BE2C (cell line): ENCODE results near the gene SND1.

Source experiments
- DNase-seq: peaks from one replicate; pipeline ENCODE4 v3.0.0-alpha.2; 2020
- H3K27me3 ChIP-seq: fragments of 250-450 bp; sonication (Bioruptor Pico); 2 replicates; pipeline ENCODE4 v1.5.1; 2020; ENCODE audit warnings: mild to moderate bottlenecking
- H3K36me3 ChIP-seq: fragments of 250-450 bp; sonication (Bioruptor Pico); 2 replicates; pipeline ENCODE4 v1.5.1; 2020; ENCODE audit warnings: mild to moderate bottlenecking
- H3K4me1 ChIP-seq: fragments of 250-450 bp; sonication (Bioruptor Pico); 2 replicates; pipeline ENCODE4 v1.5.1; 2020
- H3K4me3 ChIP-seq: 2 replicates; pipeline ENCODE4 v1.5.1; 2011; ENCODE audit warnings: low read depth, low read length
- H3K9me3 ChIP-seq: fragments of 250-450 bp; sonication (Bioruptor Pico); 2 replicates; pipeline ENCODE4 v1.5.1; 2020
- TF ChIP-seq, protein P1 (sequence below): IDR thresholded peaks from 2 replicates; pipeline ENCODE4 v1.5.1; 2012; ENCODE audit warnings: mild to moderate bottlenecking, low read depth, low read length

Gene SND1

DNA sequence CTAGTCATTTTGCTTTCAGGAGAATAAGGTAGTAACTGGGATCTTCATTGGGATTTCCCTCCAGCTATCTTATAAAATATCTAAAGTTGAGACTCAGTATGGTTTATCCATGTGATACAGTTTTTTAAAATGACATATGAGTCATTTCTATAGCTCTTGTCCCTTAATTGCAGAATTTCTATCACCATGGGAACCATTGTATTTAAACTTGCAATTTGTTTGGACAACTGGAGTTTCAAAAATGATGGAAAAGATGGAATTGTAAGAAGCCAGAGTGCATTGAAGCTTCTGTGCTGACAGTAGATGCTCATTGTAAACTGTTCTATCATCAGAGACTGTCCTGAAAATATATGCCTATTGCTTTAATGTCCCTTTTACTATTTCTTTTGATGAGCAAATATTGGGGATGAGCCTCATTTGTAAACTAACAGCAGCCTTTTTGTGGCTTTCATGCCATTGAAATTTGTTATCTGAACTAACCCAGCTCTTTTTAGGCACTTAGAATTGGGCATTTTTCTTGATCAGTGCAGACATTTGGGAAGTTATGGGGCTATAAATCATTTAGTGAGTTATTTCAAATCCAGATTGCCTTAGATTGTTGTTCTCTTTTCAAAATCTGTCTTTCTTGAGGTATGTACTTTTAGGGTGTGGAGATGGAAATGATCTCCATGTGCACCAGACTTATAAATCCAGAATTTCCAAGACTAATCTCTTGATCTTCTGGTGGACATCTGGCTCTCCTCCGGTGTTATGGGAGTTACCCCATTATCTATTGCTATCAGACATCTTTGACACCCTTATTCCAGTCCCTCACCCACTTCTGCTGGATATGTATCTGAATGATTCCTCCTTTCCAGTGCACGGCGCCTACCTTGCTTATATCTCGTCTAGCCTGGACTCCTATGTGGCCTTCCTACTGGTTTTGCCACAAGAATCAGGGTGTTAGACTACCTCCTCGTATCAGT lies 159.0 kb downstream of the SND1 start:
- H3K36me3 ChIP-seq: no peaks in the 10 kb centered on the region
- TF ChIP-seq, protein P1, sequence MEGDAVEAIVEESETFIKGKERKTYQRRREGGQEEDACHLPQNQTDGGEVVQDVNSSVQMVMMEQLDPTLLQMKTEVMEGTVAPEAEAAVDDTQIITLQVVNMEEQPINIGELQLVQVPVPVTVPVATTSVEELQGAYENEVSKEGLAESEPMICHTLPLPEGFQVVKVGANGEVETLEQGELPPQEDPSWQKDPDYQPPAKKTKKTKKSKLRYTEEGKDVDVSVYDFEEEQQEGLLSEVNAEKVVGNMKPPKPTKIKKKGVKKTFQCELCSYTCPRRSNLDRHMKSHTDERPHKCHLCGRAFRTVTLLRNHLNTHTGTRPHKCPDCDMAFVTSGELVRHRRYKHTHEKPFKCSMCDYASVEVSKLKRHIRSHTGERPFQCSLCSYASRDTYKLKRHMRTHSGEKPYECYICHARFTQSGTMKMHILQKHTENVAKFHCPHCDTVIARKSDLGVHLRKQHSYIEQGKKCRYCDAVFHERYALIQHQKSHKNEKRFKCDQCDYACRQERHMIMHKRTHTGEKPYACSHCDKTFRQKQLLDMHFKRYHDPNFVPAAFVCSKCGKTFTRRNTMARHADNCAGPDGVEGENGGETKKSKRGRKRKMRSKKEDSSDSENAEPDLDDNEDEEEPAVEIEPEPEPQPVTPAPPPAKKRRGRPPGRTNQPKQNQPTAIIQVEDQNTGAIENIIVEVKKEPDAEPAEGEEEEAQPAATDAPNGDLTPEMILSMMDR: no peak
- H3K27me3 ChIP-seq: no peaks in the 10 kb centered on the region
- DNase-seq: no peak
- H3K9me3 ChIP-seq: no peaks in the 10 kb centered on the region
- H3K4me3 ChIP-seq: no peak overlapping the region
- H3K4me1 ChIP-seq: peaks cover 23% of the 10 kb centered on the region

DNA sequence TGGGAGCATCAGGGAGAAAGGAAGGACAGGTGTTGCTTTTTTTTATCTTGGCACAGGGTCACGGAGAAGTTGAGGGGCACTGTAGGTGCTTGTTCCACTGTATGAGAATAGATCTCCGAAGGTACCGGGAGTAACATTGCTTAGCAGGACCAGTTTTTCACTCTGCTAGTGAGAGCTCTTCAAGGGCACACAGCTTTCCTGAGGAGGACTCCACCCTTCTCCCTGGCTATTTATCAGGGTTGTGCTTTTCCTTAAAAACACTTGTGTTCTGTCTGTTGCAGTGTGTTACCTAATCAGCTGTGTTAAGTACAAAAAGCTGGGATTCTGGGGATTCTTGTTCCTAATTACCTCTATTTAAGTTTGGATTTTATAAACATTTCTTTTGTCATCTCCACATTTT lies 160.5 kb downstream of the SND1 start:
- no peaks in the 10 kb centered on the region for H3K9me3 ChIP-seq
- TF ChIP-seq, protein P1: no peak
- no peaks in the 10 kb centered on the region for H3K36me3 ChIP-seq
- H3K4me1 ChIP-seq: peaks cover 23% of the 10 kb centered on the region
- H3K27me3 ChIP-seq: no peaks in the 10 kb centered on the region
- no peak for DNase-seq
- no peak overlapping the region for H3K4me3 ChIP-seq

DNA sequence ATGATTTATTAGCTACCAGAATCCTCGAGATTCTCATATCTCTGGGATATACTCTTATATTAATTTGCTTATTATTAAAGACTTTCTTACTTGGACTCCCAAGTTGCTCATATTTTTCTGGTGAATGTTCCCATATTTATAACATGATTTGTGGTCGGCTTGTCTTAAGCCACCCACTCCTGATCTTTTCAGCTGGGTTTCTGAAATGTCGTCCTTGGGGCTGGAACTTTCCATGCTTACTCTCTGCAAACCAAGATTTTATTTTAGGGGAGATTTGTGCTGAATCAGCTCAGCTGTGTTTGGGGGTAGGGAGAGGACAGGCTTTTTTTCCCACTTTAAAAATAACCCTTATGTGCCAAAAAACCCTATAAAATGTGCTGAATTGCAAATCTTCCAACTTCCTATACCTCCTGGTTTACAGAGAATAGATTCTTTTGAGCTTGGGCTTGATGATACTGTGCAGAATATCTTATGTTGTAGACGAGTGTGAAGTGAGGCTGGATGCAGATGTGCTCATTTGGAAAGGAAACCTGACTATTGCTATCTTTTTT lies 162.1 kb downstream of the SND1 start:
- H3K36me3 ChIP-seq: no peaks in the 10 kb centered on the region
- peaks cover 18% of the 10 kb centered on the region for H3K4me1 ChIP-seq
- H3K9me3 ChIP-seq: no peaks in the 10 kb centered on the region
- H3K27me3 ChIP-seq: no peaks in the 10 kb centered on the region
- TF ChIP-seq, protein P1: no peak
- no peak for DNase-seq
- H3K4me3 ChIP-seq: no peak overlapping the region

DNA sequence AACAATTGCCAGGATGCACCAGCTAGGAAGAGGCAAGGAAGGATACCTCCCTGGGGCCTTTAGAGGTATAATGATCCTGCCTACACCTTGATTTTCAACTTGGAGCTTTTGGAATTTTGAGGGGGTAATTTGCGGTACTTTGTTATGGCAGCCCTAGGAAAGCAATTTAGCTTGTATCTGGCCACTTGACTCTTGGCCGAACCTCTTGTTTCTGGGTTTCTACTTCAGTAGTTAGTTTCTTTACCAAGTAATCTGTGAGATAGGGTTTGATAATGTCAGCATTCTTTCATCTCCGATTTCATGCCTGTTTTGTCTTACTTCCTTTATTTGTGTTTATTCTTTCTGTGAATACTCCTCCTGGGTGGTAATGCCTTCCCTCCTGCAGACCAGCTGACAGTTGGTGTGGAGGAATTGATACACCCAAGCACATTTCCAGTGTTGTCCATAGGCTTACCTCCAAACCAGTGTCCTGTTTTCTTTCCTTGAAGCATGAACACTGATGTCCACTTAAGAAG lies 163.7 kb downstream of the SND1 start:
- H3K9me3 ChIP-seq: no peaks in the 10 kb centered on the region
- H3K36me3 ChIP-seq: no peaks in the 10 kb centered on the region
- no peak overlapping the region for H3K4me3 ChIP-seq
- H3K27me3 ChIP-seq: no peaks in the 10 kb centered on the region
- DNase-seq: no peak
- TF ChIP-seq, protein P1: no peak
- H3K4me1 ChIP-seq: peaks cover 9% of the 10 kb centered on the region; the same call in 1 of the 2 replicates

DNA sequence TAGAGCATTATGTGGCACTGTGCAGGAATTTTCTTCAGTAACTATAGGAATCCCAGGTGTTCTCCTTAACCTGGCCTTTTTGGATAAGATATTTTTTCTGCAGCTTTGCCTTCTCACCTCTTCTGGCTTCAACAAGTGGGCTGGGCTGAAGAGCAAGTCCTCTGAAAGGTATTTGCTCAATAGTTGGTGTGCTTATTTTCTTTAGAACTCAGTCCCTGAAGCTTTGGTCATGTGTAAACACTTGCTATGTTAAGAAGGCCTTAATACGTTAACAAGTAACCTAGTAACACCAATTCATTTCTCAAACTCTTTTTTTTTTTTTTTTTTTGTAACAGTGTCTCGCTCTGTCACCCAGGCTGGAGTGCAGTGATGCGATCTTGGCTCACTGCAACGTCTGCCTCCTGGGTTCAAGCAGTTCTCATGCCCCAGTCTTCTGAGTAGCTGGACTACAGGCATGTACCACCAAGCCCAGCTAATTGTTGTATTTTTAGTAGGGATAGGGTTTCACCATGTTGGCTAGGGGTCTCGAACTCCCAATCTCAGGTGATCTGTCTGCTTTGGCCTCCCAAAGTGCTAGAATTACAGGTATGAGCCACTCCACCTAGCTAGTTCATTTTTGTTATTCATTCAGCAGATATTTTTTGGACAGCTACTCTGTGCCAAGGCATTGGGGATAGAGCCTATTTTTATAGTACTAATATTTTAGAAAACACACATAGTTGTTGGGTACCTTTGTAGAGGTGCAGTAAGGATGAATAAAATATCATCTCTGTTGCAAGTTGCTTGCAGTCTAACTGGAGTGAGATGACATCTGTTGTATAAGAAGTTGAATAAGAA lies 164.6 kb downstream of the SND1 start:
- H3K36me3 ChIP-seq: no peaks in the 10 kb centered on the region
- no peaks in the 10 kb centered on the region for H3K9me3 ChIP-seq
- H3K4me3 ChIP-seq: no peak overlapping the region
- peaks cover 9% of the 10 kb centered on the region; the same call in 1 of the 2 replicates for H3K4me1 ChIP-seq
- H3K27me3 ChIP-seq: no peaks in the 10 kb centered on the region
- TF ChIP-seq, protein P1: no peak
- no peak for DNase-seq
